NCI-H446 treated with DMSO at 0.1 percent for 48 hours (cell line): Measurements from ENCODE around the gene TMEM182.

Source experiments
- DNase-seq: peaks from one replicate; lab custom pipeline; 2025; lab: John Stamatoyannopoulos, UW

The TMEM182 gene

GRCh38 chr2:102761763-102762162 lies at the start of gene TMEM182:
TSS of gene TMEM182 (plus strand) at chr2:102762031. CDS start at chr2:102762218, 187 bp downstream.
- DNase-seq = no peak

GRCh38 chr2:102717308-102718018 lies 44.4 kb upstream of the TMEM182 start:
- DNase-seq = no peak

GRCh38 chr2:102718387-102719316 lies 43.2 kb upstream of the TMEM182 start:
- no peak for DNase-seq

GRCh38 chr2:102724016-102724490 lies 37.8 kb upstream of the TMEM182 start:
- DNase-seq = no peak

GRCh38 chr2:102724553-102724952 lies 37.3 kb upstream of the TMEM182 start:
- no peak for DNase-seq

GRCh38 chr2:102726128-102727087 lies 35.4 kb upstream of the TMEM182 start:
- DNase-seq = no peak

- DNase-seq = no peak
These were observed 26.3 kb upstream of the TMEM182 start for GRCh38 chr2:102735416-102736109.

GRCh38 chr2:102736110-102736409 lies 25.8 kb upstream of the TMEM182 start:
- no peak for DNase-seq

GRCh38 chr2:102736410-102737409 lies 25.1 kb upstream of the TMEM182 start:
- DNase-seq = no peak

- DNase-seq = no peak
These were observed 24.4 kb upstream of the TMEM182 start for GRCh38 chr2:102737431-102737830.

- DNase-seq = no peak
These were observed 18.6 kb upstream of the TMEM182 start for GRCh38 chr2:102743259-102743658.

GRCh38 chr2:102748107-102748506 lies 13.7 kb upstream of the TMEM182 start:
- no peak for DNase-seq

GRCh38 chr2:102749938-102750337 lies 11.9 kb upstream of the TMEM182 start:
- no peak for DNase-seq

- DNase-seq = peak; percentile 37
These were observed 8.2 kb upstream of the TMEM182 start for GRCh38 chr2:102753563-102754159.

GRCh38 chr2:102754456-102755145 lies 7.2 kb upstream of the TMEM182 start:
- no peak for DNase-seq

- no peak for DNase-seq
These were observed 6.5 kb upstream of the TMEM182 start for GRCh38 chr2:102755284-102755683.

- DNase-seq = peak; percentile 37
These were observed 3.4 kb upstream of the TMEM182 start for GRCh38 chr2:102758439-102758838.

- DNase-seq = no peak
These were observed 2.3 kb downstream of the TMEM182 start for GRCh38 chr2:102764083-102764482.

GRCh38 chr2:102765061-102765460 lies 3.2 kb downstream of the TMEM182 start:
- no peak for DNase-seq
